Measurements from ENCODE around the gene VSNL1.

Gene VSNL1

DNA sequence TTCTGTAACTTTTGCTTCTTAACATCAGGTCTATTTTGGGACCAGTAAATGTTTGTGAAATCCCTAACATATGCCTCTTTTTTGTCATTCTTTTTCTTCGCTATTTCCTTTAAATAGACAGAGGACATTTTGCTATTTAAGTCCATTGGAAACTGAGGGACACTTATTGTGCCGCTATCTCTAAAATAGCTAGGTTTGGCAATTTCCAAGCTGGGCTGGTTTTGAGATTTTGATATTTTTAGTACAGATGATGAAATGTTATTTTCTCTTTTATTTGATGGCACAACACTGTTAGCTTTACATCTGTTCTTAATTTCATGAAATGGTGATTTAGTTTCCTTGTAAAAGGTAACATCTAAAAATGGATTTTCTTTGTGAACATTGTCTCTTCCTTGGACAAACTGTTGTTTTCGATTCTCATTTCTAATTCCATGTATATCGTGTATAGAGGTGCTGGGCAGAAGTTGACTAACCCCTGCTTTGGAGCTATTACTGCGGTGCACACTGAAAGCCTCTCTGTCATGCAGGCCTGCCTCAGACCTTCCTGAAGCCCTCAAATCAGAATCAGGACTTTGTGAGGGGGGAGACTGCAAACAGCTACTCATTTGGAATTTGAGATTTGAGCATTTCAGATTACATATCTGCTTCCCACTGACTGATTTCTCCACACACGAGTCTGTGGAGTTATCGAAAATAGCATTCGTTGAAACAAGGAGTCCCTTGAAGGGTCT lies 22.9 kb upstream of the VSNL1 start:
- no peak overlapping the region for H3K4me3 ChIP-seq (ENCODE audit: low read depth, low read length)
- TF ChIP-seq, protein P1, sequence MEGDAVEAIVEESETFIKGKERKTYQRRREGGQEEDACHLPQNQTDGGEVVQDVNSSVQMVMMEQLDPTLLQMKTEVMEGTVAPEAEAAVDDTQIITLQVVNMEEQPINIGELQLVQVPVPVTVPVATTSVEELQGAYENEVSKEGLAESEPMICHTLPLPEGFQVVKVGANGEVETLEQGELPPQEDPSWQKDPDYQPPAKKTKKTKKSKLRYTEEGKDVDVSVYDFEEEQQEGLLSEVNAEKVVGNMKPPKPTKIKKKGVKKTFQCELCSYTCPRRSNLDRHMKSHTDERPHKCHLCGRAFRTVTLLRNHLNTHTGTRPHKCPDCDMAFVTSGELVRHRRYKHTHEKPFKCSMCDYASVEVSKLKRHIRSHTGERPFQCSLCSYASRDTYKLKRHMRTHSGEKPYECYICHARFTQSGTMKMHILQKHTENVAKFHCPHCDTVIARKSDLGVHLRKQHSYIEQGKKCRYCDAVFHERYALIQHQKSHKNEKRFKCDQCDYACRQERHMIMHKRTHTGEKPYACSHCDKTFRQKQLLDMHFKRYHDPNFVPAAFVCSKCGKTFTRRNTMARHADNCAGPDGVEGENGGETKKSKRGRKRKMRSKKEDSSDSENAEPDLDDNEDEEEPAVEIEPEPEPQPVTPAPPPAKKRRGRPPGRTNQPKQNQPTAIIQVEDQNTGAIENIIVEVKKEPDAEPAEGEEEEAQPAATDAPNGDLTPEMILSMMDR (IDR thresholded peaks at IDR 0.05; ENCODE audit: low read depth, low read length), result no peak
- TF ChIP-seq, protein P2, sequence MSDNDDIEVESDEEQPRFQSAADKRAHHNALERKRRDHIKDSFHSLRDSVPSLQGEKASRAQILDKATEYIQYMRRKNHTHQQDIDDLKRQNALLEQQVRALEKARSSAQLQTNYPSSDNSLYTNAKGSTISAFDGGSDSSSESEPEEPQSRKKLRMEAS (IDR thresholded peaks at IDR 0.05; ENCODE audit: low read depth, low read length), result no peak
- TF ChIP-seq MYC (IDR thresholded peaks at IDR 0.05; ENCODE audit: low read depth, low read length) (no peak), POLR2A (IDR thresholded peaks at IDR 0.05; ENCODE audit: extremely low read depth, insufficient read length) (no peak)
- no peak for DNase-seq (ENCODE audit: low read depth)

DNA sequence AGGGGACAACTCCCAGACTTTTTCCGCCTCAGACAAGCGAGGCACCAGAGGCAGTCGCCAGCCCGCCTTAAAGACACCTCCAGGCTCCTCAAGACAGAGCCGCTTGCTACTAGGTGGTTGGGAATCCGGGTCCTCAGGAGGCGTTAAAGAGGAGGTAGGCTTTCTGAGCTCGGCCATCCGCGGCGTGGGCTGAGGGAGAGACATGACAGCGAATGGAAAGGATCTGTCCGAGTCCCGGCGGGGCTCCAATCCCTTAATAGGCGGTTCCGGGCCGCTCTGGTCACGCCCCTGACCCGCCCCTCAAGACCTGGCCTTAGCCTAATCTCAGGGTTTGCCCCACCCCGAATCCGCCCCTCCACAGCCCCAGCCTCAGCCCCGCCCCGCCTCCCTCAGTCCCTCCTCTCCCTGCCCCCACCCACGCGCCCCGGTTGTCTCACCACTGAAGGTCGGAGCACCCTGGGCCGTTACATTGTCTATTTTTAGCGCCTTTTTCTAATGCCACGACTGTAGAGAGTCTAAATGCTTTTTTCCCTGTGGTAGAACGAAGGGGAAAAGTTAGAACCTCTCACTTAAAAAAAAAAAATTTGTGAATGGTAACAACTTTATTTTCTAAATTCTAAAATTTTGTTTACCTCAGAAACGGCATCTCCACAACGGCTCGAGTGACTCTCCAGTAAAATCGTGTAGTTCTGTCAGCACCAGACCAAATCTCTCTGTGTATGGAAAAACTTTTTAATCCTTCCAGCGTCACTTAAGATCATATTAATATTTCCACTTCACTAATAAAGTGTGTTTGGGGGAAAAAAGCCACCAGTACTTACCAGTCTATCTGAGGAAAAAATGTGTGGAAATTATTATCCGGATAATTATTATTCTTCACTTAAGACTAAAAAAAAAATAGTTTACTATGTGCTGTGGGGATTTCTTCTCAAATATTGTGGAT lies 22.0 kb upstream of the VSNL1 start, which contains the start of gene RAD51AP2:
Gene RAD51AP2, minus strand, starts transcription at position 229 of the 943 bp plus-strand sequence. Its CDS starts 25 bp downstream, at position 204.
- TF ChIP-seq, protein P1 (IDR thresholded peaks at IDR 0.05; ENCODE audit: low read depth, low read length), result no peak
- TF ChIP-seq, protein P2 (IDR thresholded peaks at IDR 0.05; ENCODE audit: low read depth, low read length), result no peak
- TF ChIP-seq MYC (IDR thresholded peaks at IDR 0.05; ENCODE audit: low read depth, low read length), result no peak
- TF ChIP-seq POLR2A (IDR thresholded peaks at IDR 0.05; ENCODE audit: extremely low read depth, insufficient read length), result no peak
- DNase-seq (ENCODE audit: low read depth), result no peak
- no peak within 1 kb of the TSS for H3K4me3 ChIP-seq (ENCODE audit: low read depth, low read length)

DNA sequence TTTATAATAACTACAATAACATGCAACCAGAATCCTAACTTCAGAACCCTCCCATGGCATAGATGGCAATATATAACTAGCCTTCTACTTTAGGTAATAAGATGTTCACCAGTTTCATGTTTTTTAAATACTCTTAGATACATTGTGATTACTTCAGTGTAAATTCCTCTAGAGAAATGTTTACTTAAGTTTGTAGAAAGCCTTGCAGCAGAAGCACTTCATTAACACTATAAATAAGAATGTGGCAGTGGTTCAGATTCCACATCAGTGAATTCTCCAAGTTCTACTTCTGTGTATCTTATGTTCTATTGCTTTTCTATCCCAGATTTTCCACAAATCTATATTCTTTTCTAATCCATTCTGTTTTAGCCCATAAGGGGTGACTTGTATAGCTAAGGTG lies 21.0 kb upstream of the VSNL1 start:
- DNase-seq (ENCODE audit: low read depth), result no peak
- TF ChIP-seq, protein P1 (IDR thresholded peaks at IDR 0.05; ENCODE audit: low read depth, low read length), result no peak
- TF ChIP-seq MYC (IDR thresholded peaks at IDR 0.05; ENCODE audit: low read depth, low read length) (no peak), POLR2A (IDR thresholded peaks at IDR 0.05; ENCODE audit: extremely low read depth, insufficient read length) (no peak)
- TF ChIP-seq, protein P2 (IDR thresholded peaks at IDR 0.05; ENCODE audit: low read depth, low read length), result no peak
- no peak overlapping the region for H3K4me3 ChIP-seq (ENCODE audit: low read depth, low read length)

DNA sequence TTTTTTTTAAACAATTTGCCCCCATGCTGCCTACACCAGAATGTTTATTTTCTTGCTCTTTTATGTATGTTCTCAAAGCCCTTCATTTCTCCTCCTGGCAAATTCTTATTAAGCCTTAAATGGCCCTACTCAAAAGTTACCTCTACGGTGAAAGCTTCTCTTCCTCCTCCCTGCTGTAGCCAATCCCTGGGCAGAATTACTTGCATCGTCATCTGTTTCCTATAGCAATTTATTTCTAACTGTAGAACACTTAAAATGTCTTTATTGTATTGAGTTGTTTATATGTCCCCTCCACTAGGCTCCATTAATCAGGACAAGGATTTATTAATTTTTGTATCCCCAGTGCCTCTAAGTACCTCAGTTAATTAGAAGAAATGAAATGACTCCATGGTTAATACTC lies 19.7 kb upstream of the VSNL1 start:
- H3K4me3 ChIP-seq (ENCODE audit: low read depth, low read length), result no peak overlapping the region
- TF ChIP-seq POLR2A (IDR thresholded peaks at IDR 0.05; ENCODE audit: extremely low read depth, insufficient read length) (no peak), MYC (IDR thresholded peaks at IDR 0.05; ENCODE audit: low read depth, low read length) (no peak)
- TF ChIP-seq, protein P2 (IDR thresholded peaks at IDR 0.05; ENCODE audit: low read depth, low read length), result no peak
- TF ChIP-seq, protein P1 (IDR thresholded peaks at IDR 0.05; ENCODE audit: low read depth, low read length), result no peak
- no peak for DNase-seq (ENCODE audit: low read depth)

DNA sequence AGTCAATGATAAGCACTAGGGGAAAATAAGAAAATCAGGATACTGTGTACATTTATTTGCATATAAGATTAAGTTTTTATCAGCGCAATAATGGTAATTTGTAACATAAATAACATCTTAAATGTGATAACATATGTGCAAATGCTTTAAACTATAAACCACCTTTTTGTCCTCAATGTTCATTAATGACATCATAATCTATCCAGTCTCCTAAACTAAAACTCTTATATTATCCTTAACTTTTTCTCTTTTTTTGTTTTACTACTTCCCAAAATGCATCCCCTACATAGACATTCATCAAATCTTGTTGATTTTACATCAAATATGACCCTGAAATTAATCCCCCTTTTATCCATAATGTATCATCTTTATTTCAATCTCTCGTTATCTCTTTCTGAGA lies 18.9 kb upstream of the VSNL1 start:
- no peak overlapping the region for H3K4me3 ChIP-seq (ENCODE audit: low read depth, low read length)
- no peak for DNase-seq (ENCODE audit: low read depth)
- TF ChIP-seq MYC (IDR thresholded peaks at IDR 0.05; ENCODE audit: low read depth, low read length), result no peak

DNA sequence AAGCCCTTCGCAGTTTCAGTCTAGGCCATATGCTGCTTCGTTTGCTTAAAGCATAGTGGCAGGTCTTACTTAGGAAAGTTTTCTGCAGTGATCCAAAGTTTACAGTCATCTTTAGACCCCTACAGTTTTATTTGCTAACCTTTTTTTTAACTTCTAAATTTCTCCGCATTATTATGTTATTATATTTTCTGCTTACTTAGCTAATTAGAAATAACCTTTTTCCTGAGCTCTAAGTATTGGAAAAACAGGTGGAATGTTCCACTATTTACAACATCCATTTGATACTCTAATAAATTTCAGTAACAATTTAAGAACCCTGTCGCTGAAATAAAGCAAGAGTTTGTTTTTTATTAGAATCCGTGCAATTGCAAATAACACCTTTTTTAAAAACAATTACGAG lies 18.2 kb upstream of the VSNL1 start:
- DNase-seq (ENCODE audit: low read depth), result no peak
- TF ChIP-seq, protein P1 (IDR thresholded peaks at IDR 0.05; ENCODE audit: low read depth, low read length), result no peak
- TF ChIP-seq POLR2A (IDR thresholded peaks at IDR 0.05; ENCODE audit: extremely low read depth, insufficient read length) (no peak), MYC (IDR thresholded peaks at IDR 0.05; ENCODE audit: low read depth, low read length) (no peak)
- TF ChIP-seq, protein P2 (IDR thresholded peaks at IDR 0.05; ENCODE audit: low read depth, low read length), result no peak

More for the DNA sequence above, 18.2 kb upstream of the VSNL1 start:
- no peak overlapping the region for H3K4me3 ChIP-seq (ENCODE audit: low read depth, low read length)

Measured in NB4 (cell line).